ENCODE results near the gene AQP5. TPM values are rescaled to one million over a fixed set of nuclear protein-coding genes. Genes with fewer than 3 reads are reported as not detected.

AQP5 gene
- 1.2 TPM for total RNA-seq

- FAIRE-seq (no peak), DNase-seq (ENCODE audit: low spot score in 2 of 2) (peak in 1 of 2 donors; percentile 62)
These were observed at the start of gene AQP5 for GRCh38 chr12:49961111-49961922. TSS of gene AQP5 (plus strand) at chr12:49961872. CDS start at chr12:49962018, 146 bp downstream.

GRCh38 chr12:49912345-49913255 is 49.1 kb upstream of the AQP5 start:
- no peak for DNase-seq (ENCODE audit: low spot score in 2 of 2)
- no peak for FAIRE-seq

DNA sequence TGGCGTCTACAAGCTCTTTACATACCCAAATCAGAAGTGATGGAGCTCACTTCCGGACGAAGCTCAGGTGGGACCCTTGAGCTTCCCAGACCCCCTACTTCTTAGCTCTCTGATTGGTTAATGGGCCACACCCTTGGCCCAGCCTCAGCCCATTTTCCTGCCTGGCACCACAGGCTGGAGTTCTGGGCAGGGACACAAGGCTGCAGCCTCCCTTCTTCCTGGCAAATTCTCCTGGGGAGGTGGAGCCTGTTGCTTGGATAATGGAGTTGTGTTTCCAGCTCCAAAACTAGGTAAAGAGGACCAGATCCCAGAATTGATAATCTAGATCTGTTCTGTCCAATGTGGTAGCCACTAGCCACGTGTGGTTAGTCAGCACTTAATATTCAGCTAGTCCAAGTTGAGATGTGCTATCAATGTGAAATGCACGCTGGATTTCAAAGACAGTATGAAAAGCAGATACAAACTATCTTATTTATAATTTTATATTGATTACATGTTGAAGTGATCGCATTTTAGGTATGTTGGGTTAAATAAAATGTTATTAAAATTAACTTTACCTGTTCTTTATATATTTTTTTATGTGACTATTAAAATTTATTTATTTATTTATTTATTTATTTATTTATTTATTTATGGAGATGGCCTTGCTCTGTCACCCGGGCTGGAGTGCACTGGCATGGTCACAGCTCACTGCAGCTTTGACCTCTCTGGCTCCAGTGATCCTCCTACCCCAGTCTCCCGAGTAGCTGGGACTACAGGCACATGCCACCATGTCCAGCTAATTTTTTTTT is 45.3 kb upstream of the AQP5 start:
- DNase-seq (ENCODE audit: low spot score in 2 of 2) (no peak), FAIRE-seq (peak; percentile 17)

- no peak for FAIRE-seq
- DNase-seq (ENCODE audit: low spot score in 2 of 2), result no peak
These were observed 44.4 kb upstream of the AQP5 start for GRCh38 chr12:49917166-49917787.

- FAIRE-seq (no peak), DNase-seq (ENCODE audit: low spot score in 2 of 2) (no peak)
These were observed 43.9 kb upstream of the AQP5 start for GRCh38 chr12:49917788-49918173.

GRCh38 chr12:49920241-49920914 is 41.3 kb upstream of the AQP5 start:
- FAIRE-seq (no peak), DNase-seq (ENCODE audit: low spot score in 2 of 2) (no peak)

- DNase-seq (ENCODE audit: low spot score in 2 of 2) (no peak), FAIRE-seq (no peak)
These were observed 40.8 kb upstream of the AQP5 start for GRCh38 chr12:49920915-49921286.

DNA sequence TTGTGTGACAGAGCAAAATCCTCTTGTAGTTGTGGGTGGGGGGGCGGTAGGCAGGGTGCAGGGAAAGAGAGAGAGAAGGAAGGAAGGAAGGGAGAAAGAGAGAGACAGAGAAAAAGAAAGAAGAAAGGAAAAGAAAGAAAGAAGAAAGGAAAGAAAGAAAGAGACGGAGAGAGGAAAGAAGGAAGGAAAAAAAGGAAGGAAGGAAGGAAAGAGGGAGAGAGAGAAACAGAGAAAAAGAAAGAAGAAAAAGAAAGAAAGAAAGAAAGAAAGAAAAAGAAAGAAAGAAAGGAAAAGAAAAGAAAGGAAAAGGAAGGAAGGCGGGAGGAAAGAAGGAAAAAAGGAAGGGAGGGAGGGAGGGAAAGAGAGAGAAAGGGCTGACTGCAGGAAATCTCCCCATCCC is 40.4 kb upstream of the AQP5 start:
- FAIRE-seq (no peak), DNase-seq (ENCODE audit: low spot score in 2 of 2) (no peak)

DNA sequence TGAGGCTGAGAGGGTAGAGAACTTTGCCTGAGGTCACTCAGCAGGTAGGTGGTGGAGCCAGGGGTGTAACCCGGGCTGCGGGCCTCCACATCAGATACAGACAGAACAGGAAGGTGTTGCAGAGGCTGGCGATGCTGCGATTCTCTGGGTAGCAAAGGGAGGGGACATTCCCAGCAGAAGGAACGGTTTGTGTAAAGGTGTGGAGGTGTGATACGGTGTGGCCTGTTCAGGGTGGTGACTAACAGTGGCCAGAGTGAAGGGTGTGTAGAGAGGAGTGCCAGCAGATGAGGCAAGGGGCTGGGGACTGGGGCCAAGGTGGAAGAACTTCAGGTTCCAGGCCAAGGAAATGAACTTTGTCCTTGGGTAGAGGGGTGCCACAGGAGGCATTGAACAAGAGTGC is 39.7 kb upstream of the AQP5 start:
- DNase-seq (ENCODE audit: low spot score in 2 of 2) (no peak), FAIRE-seq (no peak)

DNA sequence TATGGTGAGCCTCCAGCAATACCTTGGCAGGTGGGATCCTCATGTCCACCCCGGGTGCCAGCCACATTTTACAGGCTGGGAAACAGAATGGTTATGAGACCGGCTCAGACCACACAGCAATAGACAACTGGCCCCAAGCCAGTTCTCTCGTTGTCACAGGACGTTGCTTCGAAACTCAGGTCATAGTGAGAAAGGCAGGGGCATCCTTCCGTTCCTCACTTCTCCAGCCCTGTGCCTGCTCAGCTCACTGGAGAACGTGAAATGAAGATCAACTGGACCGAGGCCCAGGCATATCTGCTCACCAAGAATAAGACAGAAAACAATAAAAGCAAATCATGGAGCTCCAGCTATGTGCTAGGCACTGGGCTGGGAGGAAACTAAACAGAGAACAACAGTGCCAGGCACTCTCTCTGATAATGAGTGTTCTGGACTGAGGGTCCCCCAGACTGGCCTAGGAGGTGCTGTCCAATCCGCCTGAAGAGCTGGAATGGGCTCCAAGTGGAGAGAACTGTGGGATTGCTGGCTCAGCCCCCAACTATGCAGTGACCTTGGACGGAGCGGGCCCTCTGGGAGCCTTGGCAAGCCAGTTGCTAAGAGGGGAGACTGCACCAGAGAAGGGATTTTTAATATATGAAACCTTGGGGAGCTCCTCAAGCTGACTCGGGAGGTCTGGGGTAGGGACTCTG is 39.2 kb upstream of the AQP5 start:
- DNase-seq (ENCODE audit: low spot score in 2 of 2), result no peak
- FAIRE-seq, result no peak

- DNase-seq (ENCODE audit: low spot score in 2 of 2), result no peak
- no peak for FAIRE-seq
These were observed 38.5 kb upstream of the AQP5 start for GRCh38 chr12:49923035-49923644.

- DNase-seq (ENCODE audit: low spot score in 2 of 2) (no peak), FAIRE-seq (no peak)
These were observed 37.7 kb upstream of the AQP5 start for GRCh38 chr12:49923880-49924556.

- DNase-seq (ENCODE audit: low spot score in 2 of 2) (no peak), FAIRE-seq (no peak)
These were observed 36.9 kb upstream of the AQP5 start for GRCh38 chr12:49924628-49925246.

DNA sequence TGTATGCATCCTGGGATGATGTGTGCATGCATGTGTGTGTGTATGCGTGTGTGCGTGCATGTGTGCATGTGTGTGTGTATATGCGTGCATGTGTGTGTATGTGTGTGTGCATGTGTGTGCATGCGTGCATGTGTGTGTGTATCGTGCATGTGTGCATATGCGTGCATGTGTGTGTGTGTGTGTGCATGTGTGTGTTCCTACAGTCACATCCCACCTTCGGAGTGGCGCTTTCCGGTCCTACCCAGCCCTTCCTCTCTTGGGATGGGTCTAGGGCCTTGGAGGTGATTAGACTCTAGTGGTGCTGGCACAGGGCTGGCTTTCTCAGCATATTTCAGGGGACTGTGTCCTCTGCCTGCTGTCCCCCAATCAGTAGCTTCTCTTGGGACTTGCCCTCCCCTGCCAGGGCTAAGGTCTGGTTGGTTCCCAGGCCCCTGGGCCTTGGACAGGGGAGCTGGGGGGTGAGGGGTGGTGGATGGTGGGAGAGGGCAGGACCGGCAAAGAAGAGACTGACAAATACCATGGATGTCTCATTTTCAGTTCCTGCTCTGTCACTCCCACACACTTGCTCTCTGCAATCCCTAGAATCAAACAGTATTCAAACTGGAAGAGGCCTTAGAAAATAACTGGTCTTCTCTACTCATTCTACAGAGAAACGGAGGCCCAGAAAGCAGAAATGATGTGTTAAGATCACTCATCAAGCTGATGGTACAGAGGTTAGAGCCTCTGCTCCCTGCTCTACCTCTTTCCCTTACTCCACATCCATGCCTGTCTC is 36.1 kb upstream of the AQP5 start:
- DNase-seq (ENCODE audit: low spot score in 2 of 2) (no peak), FAIRE-seq (no peak)

DNA sequence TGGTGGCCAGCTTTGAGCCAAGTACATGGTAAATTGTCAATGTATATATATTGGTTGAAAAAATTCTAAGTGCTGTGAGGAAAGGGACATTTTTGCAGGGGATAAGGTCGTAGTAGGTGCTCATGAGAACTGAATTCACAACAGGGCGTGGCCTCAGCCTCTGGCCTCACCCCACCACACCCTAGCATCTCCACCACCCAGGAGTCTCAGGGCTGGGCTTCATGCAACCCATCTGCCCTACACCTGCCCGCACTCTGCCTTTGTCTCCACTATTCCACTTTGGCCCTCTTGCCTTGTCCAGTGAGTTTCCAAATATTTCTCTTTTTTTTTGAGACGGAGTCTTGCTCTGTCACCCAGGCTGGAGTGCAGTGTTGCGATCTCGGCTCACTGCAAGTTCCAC is 33.2 kb upstream of the AQP5 start:
- no peak for FAIRE-seq

GRCh38 chr12:49929581-49929980 is 32.1 kb upstream of the AQP5 start:
- DNase-seq (ENCODE audit: low spot score in 2 of 2) (no peak), FAIRE-seq (no peak)

More for the DNA sequence above, 33.2 kb upstream of the AQP5 start:
- DNase-seq (ENCODE audit: low spot score in 2 of 2), result no peak

All from frontal cortex (tissue), 4 donors.